ENCODE results near the gene AXDND1. TPM values are rescaled to one million over a fixed set of nuclear protein-coding genes. Genes with fewer than 3 reads are reported as not detected.

The AXDND1 gene
- polyA plus RNA-seq, 1 donor (not counting 4 experiments of a cell fraction or from before 2014, with no cell fraction given): 0.04 TPM

GRCh38 chr1:179591253-179591591 is 225.5 kb downstream of the AXDND1 start:
- no peaks in the 10 kb centered on the region for H3K4me1 ChIP-seq (ENCODE audit: control insufficient read depth, extremely low read depth, insufficient read depth, low read length)
- H4K20me1 ChIP-seq (ENCODE audit: control insufficient read depth, extremely low read depth, insufficient read depth, low read length): no peaks in the 10 kb centered on the region
- H3K4me3 ChIP-seq (ENCODE audit: control insufficient read depth in 2 of 3, extremely low read depth in 1 of 3, insufficient read depth in 2 of 3, low read depth in 1 of 3, low read length in 3 of 3): peak overlapping the region in 1 of 3 experiments; percentile 32
- no peaks in the 10 kb centered on the region for H3K36me3 ChIP-seq (ENCODE audit: control insufficient read depth in 2 of 2, extremely low read depth in 1 of 2, insufficient read depth in 2 of 2, low read length in 2 of 2)
- no peak overlapping the region for H3K4me2 ChIP-seq (ENCODE audit: control insufficient read depth, extremely low read depth, insufficient read depth, low read depth, low read length)
- H3K27me3 ChIP-seq (ENCODE audit: control insufficient read depth, extremely low read depth, insufficient read depth, low read length): peaks cover 39% of the 10 kb centered on the region
- FAIRE-seq (no peak), DNase-seq (ENCODE audit: low read depth, low spot score) (no peak)
- no peaks in the 10 kb centered on the region for H3K9me3 ChIP-seq (ENCODE audit: control insufficient read depth, low read depth, low read length)
- no peak overlapping the region for H2AFZ ChIP-seq (ENCODE audit: control insufficient read depth, low read length)
- no peak overlapping the region for H3K27ac ChIP-seq (ENCODE audit: control insufficient read depth, insufficient read depth, low read length)
- dilution Hi-C loops (cut with MboI; ENCODE audit: extremely low pct_ligation_motif_present, low sequenced_read_pairs): no loop called here
- no peak for TF ChIP-seq CTCF (optimal IDR thresholded peaks at IDR 0.05 in 1 of 3, IDR thresholded peaks at IDR 0.05 in 1 of 3, conservative IDR thresholded peaks at IDR 0.05 in 1 of 3; ENCODE audit: extremely low read depth in 1 of 3, insufficient read depth in 2 of 3, low read length in 3 of 3)
- H3K9ac ChIP-seq (ENCODE audit: control insufficient read depth, extremely low read depth, insufficient read depth, low read length): no peak overlapping the region
- no peaks in the 10 kb centered on the region for H3K79me2 ChIP-seq (ENCODE audit: control insufficient read depth, insufficient read depth, low read length)
- H3K9me1 ChIP-seq (ENCODE audit: control insufficient read depth, extremely low read depth, insufficient read depth, low read length): no peaks in the 10 kb centered on the region

- DNase-seq (ENCODE audit: low read depth, low spot score) (no peak), FAIRE-seq (no peak)
- H3K9me1 ChIP-seq (ENCODE audit: control insufficient read depth, extremely low read depth, insufficient read depth, low read length): no peaks in the 10 kb centered on the region
- peak within 1 kb of the TSS; percentile 50 for H3K4me2 ChIP-seq (ENCODE audit: control insufficient read depth, extremely low read depth, insufficient read depth, low read depth, low read length)
- peak within 1 kb of the TSS; percentile 26 to 47 (median 32) for H3K4me3 ChIP-seq (ENCODE audit: control insufficient read depth in 2 of 3, extremely low read depth in 1 of 3, insufficient read depth in 2 of 3, low read depth in 1 of 3, low read length in 3 of 3)
- no peak within 1 kb of the TSS for H3K9ac ChIP-seq (ENCODE audit: control insufficient read depth, extremely low read depth, insufficient read depth, low read length)
- dilution Hi-C loops (cut with MboI; ENCODE audit: extremely low pct_ligation_motif_present, low sequenced_read_pairs): no loop called here
- H3K27ac ChIP-seq (ENCODE audit: control insufficient read depth, insufficient read depth, low read length): no peak within 1 kb of the TSS
- H3K27me3 ChIP-seq (ENCODE audit: control insufficient read depth, extremely low read depth, insufficient read depth, low read length): peaks cover 34% of the 10 kb centered on the region
- no peaks in the 10 kb centered on the region for H4K20me1 ChIP-seq (ENCODE audit: control insufficient read depth, extremely low read depth, insufficient read depth, low read length)
- H3K4me1 ChIP-seq (ENCODE audit: control insufficient read depth, extremely low read depth, insufficient read depth, low read length): no peaks in the 10 kb centered on the region
- H2AFZ ChIP-seq (ENCODE audit: control insufficient read depth, low read length): peak within 1 kb of the TSS; percentile 29
- no peaks in the 10 kb centered on the region for H3K79me2 ChIP-seq (ENCODE audit: control insufficient read depth, insufficient read depth, low read length)
- TF ChIP-seq EZH2 (IDR thresholded peaks at IDR 0.05; ENCODE audit: low read length) (no peak), CTCF (optimal IDR thresholded peaks at IDR 0.05 in 1 of 3, IDR thresholded peaks at IDR 0.05 in 1 of 3, conservative IDR thresholded peaks at IDR 0.05 in 1 of 3; ENCODE audit: extremely low read depth in 1 of 3, insufficient read depth in 2 of 3, low read length in 3 of 3) (peak in 1 of 3 experiments; percentile 7)
- H3K36me3 ChIP-seq (ENCODE audit: control insufficient read depth in 2 of 2, extremely low read depth in 1 of 2, insufficient read depth in 2 of 2, low read length in 2 of 2): no peaks in the 10 kb centered on the region
- no peaks in the 10 kb centered on the region for H3K9me3 ChIP-seq (ENCODE audit: control insufficient read depth, low read depth, low read length)
Measured at GRCh38 chr1:179591592-179592580, 226.1 kb downstream of the AXDND1 start, which contains the start of gene TDRD5. TDRD5 (plus strand) TSS chr1:179591832; CDS start chr1:179592616, 784 bp downstream.

Data from keratinocyte (primary cell).